DMS 273 treated with DMSO at 0.1 percent for 48 hours (cell line): ENCODE results near the gene WASF2.
A peak's percentile ranks its signal among the peaks of the same experiment; 100 is the strongest.
"Not testable (repeated sequence)": the region's sequence is repeated elsewhere in the genome, so short reads cannot be mapped to it uniquely, and the experiment has no call there.

Experiments used
- DNase-seq: peaks from one replicate; lab custom pipeline; 2025; lab: John Stamatoyannopoulos, UW

Gene WASF2

DNA sequence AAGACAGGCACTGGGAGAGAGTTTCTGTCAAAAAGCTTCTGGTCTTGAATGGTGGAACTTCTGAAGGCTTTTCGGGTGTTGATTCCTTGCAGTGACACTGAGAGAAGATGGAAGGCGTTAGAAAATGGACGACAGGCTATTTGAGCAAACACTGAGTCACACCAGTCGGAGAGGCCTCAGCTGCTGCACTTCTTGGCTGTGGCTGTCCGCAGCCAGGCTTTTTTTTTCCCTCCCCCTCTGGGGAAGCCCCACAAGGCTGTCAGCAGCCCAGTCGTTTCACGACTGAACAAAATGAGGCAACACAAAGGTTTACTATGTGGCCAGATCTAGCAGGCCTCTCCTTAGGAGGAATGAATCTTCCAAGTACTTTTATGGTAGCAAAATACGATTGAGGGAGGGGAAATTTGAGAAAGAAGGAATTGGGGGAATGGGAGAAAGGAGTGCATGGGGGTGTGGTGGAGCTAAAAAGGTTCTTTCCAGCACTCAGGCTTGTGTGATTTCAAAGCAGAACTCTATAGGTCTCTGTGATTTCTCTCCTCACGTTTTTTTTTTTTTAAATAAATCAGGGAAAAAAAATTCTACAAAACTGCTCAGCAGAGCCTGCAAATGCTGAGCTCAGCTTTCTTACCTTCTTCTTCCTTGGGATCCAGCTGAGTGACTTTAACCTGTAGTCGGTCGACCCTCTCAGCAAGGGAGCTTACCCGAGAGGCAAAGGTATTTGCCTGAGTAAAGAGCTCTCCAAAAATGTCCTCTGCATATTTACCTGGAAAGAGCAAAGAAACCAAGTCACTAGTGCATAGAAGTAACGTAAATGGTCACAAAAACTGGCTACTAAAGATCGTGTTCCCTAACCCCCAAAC is 71.4 kb downstream of the WASF2 start:
- DNase-seq, result no peak

DNA sequence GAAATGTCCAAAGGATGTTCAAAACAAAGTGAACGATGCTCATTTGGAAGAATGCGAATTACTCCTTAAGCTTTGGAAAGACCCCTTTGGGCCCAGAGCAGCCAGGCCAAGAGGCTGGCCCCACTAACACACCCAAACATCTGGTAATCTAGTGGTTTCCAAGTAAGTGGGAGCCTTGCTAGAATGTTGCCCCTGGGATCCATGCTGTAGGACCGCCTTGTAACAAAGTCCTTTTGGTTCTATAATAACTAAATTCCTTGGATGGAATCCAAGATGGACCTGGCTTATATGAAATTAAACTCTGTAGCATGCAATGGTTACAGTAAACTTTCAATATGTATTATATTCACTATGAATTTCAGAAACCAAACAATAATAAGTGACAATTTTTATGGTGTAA is 72.3 kb downstream of the WASF2 start:
- DNase-seq, result no peak

DNA sequence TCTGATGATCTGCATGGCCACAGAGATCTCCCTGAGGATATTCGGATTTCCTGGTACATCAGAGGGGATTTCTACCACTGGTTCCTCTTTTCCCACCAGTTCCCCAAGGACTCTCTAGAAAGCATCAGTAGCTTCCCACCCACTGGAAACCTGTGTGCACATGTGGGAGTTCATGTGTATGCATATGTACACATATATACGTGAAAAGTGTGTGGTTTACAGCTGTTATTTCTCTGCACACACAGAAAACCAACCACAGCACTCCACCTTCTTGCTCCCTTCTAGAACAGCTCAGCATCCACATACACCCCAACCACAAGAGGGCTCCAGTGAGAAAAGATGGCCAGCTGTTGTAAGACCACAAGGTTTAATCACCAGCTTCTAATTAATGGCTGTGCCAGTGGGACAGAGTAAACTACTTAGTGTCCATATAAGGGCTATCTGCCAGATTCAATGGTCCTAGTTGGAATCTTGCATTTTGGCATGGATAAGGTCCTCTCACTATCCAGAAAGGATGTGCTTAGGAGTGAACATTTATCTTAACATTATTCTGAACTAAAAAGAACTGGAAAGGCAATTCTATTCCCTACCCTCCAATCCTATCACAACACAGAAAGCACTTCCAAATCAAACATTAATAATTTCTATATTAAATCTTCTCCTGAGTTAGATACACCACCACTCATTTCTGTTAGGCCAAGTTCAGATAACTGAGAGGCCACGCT is 73.4 kb downstream of the WASF2 start:
- peak; percentile 51 for DNase-seq

DNA sequence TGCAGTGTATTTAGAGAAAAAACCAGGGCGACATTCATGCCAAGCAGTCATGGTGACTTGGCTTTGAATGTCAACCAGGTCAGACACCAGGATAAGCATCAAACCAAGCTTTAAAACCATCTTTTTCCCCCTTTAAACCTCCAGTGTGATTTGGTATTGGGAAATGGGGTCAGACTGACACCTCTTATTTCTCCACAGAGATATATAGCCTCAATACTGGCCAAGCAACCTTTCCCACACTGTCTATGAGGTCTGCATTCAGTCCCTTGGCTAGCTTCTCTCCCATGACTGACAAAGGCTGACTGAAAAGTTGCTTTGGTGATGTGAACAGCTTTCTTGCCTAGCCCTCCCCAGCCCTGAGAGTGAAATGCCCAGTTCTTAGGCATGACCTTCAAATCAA is 75.9 kb downstream of the WASF2 start:
- DNase-seq, result no peak

DNA sequence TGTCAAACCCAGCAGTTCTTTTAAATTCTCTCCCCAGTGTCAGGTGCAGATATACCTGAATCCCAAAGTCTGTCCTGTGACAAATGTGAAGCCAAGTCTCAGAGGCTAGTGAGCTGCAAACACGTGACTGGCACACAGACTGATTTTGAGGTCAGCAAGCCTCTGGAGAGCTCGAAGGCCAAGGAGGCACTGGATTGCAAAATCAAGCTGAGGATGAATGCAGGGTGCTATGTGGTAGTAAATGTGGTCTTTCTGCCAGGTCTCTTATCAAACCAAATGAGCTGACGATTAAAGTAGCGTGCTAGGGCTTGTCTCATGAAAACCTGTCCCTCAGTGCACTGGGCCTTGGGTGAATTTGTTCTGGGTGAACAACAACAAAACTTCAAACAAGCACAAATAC is 77.0 kb downstream of the WASF2 start:
- no peak for DNase-seq

DNA sequence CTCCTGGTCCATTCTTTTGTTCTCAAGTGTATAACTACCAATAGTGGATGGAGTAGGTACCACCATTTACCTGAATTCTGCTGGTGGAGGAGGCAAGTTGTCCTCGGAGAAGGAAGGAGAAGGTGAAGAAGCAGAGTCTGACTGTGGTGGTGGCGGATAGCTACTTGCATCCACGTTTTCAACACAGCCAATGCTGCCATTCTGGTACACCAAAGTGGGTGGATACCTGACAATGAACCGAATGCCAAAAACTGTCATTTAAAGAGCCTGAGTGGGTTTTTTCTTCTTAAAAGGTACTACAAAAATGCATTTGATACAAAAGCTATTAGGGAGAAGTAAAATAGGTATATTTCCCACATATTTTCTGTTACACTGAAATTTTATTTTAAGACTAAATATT is 77.5 kb downstream of the WASF2 start:
- no peak for DNase-seq

DNA sequence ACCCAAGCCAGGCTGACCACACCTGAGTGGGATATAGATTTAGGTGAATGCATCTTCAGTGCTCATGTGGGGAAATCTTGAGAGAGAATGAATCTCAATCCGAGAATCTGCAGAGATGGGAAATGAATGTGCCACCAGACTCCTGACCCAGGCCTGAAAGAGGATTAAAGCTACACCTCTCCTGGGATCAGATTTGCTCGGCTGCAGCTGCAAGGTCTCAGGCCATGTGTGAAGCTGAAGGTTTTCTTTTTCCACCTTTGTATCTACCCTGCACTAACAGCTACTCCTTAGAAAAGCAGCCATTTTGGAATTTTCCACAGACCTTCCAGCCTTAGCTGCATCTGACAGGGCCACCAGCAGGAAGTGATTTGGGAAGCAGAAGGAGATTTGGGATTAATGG is 79.3 kb downstream of the WASF2 start:
- DNase-seq, result no peak

DNA sequence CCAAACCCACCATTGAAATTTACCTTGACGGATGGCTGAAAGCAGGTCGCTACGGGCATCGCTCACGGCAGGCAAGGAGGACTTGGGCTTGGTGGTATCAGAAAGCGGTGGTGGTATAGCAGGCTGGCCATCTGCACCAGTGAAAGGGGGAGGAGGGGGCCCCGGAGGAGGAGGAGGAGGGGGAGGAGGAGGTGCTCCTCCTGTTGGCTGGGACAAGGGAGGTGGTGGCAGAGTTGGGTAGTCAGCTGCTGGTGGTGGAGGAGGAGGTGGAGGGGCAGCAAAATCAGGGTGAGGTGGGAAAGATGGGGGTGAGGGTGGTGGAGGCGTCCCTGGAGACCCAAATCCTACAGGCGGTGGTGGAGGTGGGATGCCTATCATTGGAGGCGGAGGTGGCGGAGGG is 80.3 kb downstream of the WASF2 start:
- no peak for DNase-seq

DNA sequence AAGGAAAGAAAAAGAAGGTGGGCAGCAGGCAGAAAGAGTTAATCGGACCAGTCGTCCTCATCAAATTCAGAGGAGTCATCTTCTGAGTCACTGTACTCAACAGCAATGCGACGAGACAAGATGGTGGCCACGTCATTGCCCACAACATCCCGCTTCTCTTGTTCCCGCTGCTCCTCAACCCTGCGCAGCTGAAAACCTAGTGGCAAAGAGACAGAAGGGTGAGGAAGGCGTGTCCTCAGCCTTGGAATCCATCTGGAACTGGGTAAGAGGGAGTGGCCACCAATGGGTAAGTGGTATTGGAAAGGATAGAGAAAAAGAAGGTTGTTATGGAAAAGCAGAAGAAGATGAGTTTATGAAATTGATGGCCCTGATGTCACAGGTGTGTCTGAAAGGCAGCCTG is 81.8 kb downstream of the WASF2 start:
- no peak for DNase-seq

DNA sequence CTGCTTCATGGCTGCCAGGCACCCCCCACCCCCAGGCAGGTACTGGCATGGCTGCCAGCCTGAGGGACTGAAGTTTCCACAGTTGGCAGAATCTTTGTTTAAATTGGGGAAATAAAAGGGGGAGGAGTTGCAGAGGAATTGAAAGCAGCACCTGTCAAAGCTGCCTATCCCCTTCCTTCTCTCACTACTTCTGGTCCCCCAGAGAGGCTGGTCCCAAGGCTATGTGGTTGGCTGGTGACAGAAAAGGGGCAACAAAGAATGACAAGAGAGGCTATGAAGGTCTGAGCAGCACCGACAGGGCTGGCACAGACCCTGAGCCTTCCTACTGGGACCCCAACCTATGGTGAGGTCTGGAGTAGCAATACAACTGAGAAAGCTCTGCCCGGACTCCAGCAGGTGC is 83.2 kb downstream of the WASF2 start:
- not testable (repeated sequence) for DNase-seq

DNA sequence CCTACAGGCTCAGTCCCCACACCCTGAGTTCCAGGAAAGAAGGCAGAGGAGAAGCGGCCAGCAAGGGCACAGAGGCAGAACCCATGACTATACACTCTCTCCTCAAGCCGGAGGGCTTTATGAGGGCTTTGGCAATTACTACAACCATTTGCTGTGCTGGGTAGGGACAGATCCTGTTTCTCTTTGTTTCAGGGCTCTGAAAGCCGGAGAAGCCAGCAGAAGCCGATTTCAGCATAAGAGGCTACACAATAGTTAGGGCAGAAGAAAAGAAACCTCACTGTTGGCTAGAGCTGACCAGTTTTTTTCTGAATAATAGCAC is 83.6 kb downstream of the WASF2 start:
- DNase-seq, result no peak

DNA sequence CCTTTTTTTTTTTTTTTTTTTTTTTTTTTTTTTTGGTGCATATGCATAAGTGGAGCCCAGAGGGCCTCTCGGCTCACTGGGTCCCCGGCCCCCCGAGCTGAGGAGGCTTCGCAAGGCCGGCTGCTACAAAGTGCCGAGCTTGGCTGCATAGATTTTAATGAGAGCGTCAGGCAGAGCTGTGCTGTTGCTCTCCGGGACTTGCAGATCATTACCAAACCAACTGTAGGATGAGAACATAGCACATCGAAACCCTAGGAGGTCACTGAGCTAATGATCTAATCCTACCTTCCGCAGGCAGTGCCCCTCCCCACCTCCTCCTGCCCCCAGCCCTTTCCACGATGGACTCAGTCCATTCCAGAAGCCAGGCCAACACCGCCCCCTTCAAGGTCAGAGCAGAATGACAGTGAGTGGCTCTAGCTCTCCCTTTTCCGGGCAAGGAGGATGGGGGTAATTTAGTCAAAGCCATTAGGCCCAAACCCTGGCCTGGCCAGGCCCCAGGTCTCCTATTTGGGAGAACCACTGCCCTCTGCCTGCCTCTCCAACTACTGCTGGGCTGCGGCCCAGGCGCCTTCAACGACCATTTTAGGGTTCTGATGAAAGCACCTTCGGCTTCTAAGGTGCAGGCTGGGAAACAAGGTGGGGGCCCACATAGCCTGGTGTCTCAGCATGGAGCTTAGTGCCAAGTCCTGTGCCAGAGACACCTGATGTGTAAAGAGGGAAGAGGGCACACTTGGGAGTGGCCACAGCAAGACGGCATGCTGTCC is 84.2 kb downstream of the WASF2 start:
- not testable (repeated sequence) for DNase-seq

DNA sequence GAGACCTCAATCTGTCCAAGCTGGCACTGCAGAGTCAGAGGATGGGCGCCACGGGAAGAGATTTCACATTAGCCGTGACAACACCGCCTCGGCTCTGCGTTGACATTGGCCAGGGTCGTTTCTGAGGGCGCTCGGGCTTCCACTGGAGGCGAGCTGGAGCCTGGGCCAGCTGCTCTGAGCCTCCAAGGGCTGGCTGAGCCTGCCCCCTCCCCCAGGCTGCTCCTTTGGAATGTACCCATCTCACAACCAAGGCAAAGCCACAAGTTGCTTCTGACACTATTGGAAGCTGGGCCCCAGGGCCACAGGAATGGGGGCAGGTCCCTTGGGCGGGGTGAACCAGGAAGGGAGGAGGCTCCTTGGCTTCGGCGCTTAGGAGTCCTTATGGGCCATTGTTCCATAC is 84.9 kb downstream of the WASF2 start:
- no peak for DNase-seq

DNA sequence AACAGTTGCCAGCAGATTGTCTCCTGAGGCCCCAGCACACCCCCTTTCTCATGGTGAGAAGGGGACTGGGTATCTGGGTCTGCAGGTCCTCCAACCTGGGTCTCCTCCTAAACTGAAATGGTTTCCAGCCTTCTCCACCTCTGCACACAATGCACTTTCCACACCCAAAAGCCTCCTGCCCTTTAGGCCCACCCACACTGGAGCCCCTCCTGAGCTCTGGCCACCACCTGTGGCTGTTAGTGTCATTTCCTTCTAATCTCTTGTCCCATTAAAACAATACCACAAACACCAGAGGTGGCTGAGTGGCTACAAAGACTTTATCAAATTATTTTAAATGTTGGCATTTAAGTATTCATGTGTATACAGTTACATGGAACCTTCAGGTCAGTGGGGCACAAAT is 86.0 kb downstream of the WASF2 start:
- no peak for DNase-seq

DNA sequence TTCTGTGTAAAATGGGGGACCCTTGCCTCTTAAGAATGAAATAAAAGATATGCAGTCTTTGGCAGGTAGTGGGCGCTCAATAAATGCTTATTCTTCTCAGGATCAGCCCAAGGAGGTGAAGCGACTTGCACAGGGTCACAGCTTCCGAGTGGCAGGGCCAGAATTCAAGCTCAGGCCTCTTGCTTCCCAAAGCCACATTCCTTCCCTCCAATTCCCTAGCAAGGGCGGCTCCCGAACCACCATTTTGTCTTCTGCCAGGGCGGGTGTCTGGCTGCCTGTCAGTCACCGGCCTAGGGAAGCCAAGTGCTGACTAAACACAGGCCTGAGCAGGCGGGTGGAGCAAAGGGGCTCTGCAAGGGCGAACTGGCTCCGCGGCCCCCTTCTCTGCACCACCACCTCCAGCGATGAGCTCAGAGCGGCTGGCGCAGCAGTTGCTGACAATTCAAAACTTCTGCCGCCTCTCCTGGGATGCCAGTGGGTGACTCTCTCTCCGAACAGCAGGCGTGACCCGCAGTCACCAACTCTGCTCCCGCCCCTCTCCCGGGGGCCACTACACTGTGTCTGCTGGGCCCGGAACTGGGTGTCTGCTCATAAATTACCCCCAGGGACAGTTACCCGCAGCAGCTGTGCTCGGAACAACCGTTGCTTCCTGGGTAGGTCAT is 86.8 kb downstream of the WASF2 start:
- DNase-seq, result no peak

DNA sequence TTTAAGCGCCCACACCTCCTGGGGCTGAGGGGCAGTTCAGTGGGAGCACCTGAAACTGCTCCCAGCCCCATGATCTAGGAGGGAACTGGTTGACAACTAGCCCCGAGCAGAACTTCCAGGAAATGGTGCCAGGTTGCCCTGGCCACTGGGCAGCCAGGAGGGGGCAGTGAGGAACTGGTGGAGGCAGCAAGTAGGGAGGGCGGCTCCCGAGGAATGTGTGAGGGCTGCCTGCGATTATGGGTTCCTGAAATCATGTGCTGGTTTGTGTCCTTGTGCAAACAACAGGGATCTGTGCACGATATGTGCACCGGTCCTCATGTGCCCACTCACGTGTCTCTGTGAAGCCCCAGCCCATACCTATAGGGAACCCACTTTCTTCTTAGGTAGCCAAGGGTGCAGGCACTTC is 87.6 kb downstream of the WASF2 start:
- DNase-seq, result peak; percentile 26

DNA sequence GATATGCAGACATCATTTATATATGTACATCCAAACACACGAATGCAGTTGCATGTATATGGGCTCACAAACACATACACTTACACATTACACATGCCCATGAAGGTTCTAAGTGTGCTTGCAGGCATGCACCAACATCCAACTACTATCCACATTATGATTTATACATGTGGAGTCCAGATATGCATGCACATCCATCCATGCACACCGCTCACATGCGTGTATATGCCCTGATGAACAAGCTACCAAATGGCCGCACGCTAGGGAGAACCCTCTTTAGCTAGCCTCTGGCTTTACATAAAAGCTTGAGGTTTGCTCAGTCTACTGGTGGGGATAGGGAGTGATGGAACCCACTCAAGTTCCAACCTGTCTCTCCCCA is 89.0 kb downstream of the WASF2 start:
- no peak for DNase-seq

DNA sequence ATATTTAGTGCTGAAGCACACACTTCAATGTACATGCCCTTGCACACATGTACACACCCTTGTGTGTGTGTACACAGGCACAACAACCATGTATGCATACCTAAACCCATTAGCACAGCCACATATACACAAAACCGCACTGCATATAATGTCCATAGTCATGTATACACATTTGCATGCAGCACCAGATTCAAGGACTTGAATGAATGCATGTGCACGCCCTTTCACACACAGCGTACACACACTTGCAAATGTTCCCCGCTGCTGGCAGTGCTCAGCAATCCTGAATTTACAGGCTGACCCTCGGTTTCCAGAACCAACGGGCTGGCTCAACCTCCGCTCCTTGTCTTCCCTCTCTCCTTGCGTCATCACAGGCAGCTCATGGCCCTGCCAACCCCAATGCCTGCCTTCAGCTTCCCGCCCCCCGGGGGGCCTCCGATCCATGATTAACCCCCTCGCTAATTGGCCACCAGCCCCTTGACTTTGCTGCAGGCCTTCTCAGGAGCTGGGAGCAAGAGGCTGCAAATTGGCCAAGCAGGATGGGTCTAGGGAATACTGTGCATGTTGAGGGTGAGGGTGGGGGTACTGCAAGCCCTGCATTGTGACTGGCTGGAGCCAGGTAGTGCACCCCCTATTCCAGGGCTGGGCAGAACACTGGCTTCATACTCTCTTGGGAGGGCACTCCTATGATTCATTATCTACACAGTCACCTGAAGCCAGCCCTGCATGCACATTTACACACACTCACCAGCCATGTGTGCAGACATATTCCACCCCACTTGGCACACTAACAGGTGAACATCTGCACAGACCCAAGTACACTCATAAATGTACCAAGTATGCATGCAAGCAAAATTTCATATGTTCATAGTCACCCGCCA is 89.6 kb downstream of the WASF2 start:
- no peak for DNase-seq

DNA sequence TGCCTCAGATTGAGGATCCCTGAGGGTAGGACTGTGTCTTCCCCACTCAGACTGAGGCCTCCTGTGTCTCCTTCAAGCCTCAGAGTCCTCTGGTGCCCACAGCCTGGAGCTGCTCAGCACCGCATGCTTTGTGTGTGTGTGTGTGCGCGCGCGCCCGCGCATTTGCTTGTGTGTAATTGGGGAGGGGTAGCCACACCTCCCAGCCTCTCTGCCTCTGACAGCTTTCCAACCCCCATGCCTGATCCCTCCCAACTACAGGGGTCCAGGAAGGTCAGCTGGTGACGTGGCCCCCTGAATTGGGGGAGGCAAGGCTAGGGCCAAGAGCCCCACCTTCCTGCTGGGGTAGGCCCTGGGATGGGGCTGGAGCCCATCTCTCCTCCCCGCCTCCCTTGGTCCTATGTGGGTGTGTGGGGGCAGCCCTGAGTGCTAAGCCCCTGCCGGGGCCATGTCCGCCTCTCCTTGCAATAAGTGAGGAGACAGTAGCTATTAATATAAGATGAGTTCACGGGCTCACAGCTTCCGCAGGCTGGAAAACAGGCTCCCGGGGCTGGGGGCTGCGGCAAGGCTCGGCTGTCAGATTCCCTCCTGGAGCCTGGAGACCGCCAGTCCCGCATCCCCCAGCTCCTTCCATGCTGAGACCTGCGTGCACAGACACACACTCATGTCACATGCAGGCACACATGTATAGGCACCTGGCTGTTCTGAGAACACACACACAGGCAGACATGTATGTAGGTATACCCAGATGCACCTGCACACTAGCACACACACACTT is 90.5 kb downstream of the WASF2 start:
- no peak for DNase-seq

DNA sequence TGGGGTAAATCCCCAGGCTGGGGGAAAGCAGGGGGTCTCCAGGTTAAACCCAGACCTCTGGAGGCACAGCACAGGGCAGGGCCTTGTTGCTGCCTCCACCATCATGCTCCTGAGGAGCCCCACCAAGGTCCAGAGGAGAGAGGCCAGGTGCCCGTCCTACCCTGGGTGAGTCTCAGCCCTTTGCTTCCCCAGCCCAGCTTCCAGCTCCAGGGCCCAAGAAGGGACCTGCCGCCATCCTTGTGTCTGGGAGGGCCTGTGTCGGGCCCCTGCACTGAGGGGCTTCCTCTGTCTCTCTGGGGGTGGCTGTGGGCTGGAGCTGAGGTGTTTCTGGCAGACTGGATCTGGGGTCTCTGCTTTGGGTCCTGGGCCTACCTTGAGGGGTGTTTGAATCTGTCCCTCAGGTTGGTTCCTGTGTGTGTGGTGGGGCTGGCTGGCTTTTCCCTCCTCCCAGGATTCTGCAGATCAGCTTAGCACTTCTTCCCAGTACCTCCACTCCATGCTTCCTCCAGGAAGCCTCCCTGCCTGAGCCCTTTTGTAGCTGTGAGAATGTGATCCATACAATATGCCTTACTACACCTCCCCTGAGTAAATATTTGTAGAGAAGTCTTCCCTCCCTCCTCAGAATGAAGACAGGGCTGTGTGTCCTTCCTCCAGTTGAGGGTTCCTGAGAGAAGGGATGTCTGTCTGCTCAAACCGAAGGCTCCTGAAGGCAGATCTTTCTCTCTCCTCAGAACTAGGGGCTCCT is 91.4 kb downstream of the WASF2 start:
- DNase-seq, result no peak
